CD8-positive, alpha-beta memory T cell (primary cell): ENCODE data around the gene PLA2G4D. TPM values are rescaled to one million over a fixed set of nuclear protein-coding genes. Genes with fewer than 3 reads are reported as not detected.

Source experiments
- CTCF ChIA-PET: fragments of 350-600 bp; sonication (Branson Sonifier 250); formaldehyde crosslinking; loops from one replicate; lab custom pipeline; 2021; ENCODE audit warnings: antibody characterized with exemption; lab: Charles Lee
- POLR2A ChIA-PET: fragments of 350-600 bp; sonication (Branson Sonifier 250); formaldehyde crosslinking; loops from one replicate; lab custom pipeline; 2021; ENCODE audit warnings: antibody characterized with exemption; lab: Charles Lee
- DNase-seq, 5 donors: peaks; one replicate each; pipeline versions ENCODE4 v3.0.0 to v3.0.0-alpha.2; 2020 to 2022; ENCODE audit warnings: mixed read lengths in 1 of 5
- H3K27ac ChIP-seq: one replicate; pipeline ENCODE4 v1.7.0; 2013; ENCODE audit warnings: low read depth, mild to moderate bottlenecking, low read length, moderate library complexity
- H3K27me3 ChIP-seq: 2 replicates; pipeline ENCODE4 v1.7.0; 2013; ENCODE audit warnings: low read length, mild to moderate bottlenecking; ENCODE audit not compliant: insufficient read depth, poor library complexity, severe bottlenecking
- H3K36me3 ChIP-seq: 2 replicates; pipeline ENCODE4 v1.7.0; 2013; ENCODE audit warnings: mild to moderate bottlenecking, low read length, moderate library complexity; ENCODE audit not compliant: insufficient read depth
- H3K4me1 ChIP-seq: 2 replicates; pipeline ENCODE4 v1.7.0; 2013; ENCODE audit warnings: mild to moderate bottlenecking, low read length, moderate library complexity; ENCODE audit not compliant: insufficient read depth
- H3K4me3 ChIP-seq: 2 replicates; pipeline ENCODE4 v1.7.0; 2013; ENCODE audit warnings: mild to moderate bottlenecking, low read length
- H3K9me3 ChIP-seq: 2 replicates; pipeline ENCODE4 v1.7.0; 2013; ENCODE audit warnings: mild to moderate bottlenecking, low read length
- H3K27ac Mint-ChIP-seq, 8 donors: one replicate each; pipeline ENCODE4 v1.8.0; 2020 to 2021; ENCODE audit warnings: mixed read lengths in 8 of 8, mild to moderate bottlenecking in 6 of 8, inconsistent platforms in 3 of 8, moderate library complexity in 3 of 8
- H3K27me3 Mint-ChIP-seq, 2 donors: one replicate each; pipeline ENCODE4 v1.8.0; 2020 to 2021; ENCODE audit warnings: mixed read lengths in 2 of 2, mild to moderate bottlenecking in 1 of 2, moderate library complexity in 1 of 2
- H3K36me3 Mint-ChIP-seq, 3 donors: one replicate each; pipeline ENCODE4 v1.8.0; 2020 to 2021; ENCODE audit warnings: mixed read lengths in 3 of 3, inconsistent platforms in 1 of 3, mild to moderate bottlenecking in 1 of 3
- H3K4me1 Mint-ChIP-seq, 3 donors: one replicate each; pipeline ENCODE4 v1.8.0; 2020 to 2021; ENCODE audit warnings: mixed read lengths in 3 of 3, inconsistent platforms in 1 of 3, mild to moderate bottlenecking in 1 of 3
- H3K4me3 Mint-ChIP-seq, 7 donors: one replicate each; pipeline ENCODE4 v1.8.0; 2020 to 2021; ENCODE audit warnings: mixed read lengths in 7 of 7, mild to moderate bottlenecking in 6 of 7, moderate library complexity in 4 of 7, inconsistent platforms in 2 of 7
- H3K9me3 Mint-ChIP-seq, 5 donors: one replicate each; pipeline ENCODE4 v1.8.0; 2020 to 2022; ENCODE audit warnings: mixed read lengths in 5 of 5, mild to moderate bottlenecking in 3 of 5, moderate library complexity in 2 of 5, inconsistent platforms in 1 of 5
- polyA plus RNA-seq: library from polyadenylated mRNA; unstranded; fragments of 300-500 nt; fragmentation: Illumina TruSeq; gene quantifications from one replicate; pipeline ENCODE4 v1.2.3, GENCODE V29; 2021
- total RNA-seq, 2 experiments: library from RNA; stranded (reverse); gene quantifications; one replicate each; pipeline ENCODE4 v1.2.3, GENCODE V29; 2021

PLA2G4D gene
- total and polyA plus RNA-seq, 3 experiments from 2014 or later = not detected

- no peak overlapping the region for H3K27ac ChIP-seq
- peaks cover 8% of the 10 kb centered on the region for H3K4me1 ChIP-seq
- Mint-ChIP-seq H3K27me3 (peaks cover 17 to 31% of the 10 kb centered on the region in 2 donors), H3K9me3 (no peaks in the 10 kb centered on the region), H3K4me3 (no peak overlapping the region), H3K4me1 (peaks cover 0 to 9% (median 4%) of the 10 kb centered on the region in 3 donors), H3K36me3 (no peaks in the 10 kb centered on the region), H3K27ac (no peak overlapping the region)
- peaks cover 4% of the 10 kb centered on the region for H3K27me3 ChIP-seq
- no peak overlapping the region for H3K4me3 ChIP-seq
- no peaks in the 10 kb centered on the region for H3K9me3 ChIP-seq
- POLR2A ChIA-PET = no interaction called here
- CTCF ChIA-PET = interaction anchor here (1.1 to 2.5 kb wide), 4 partner anchors 25 to 97 kb away, joined by 3 to 8 read pairs (median 4); no protein-coding TSS in a partner anchor
- DNase-seq = no peak
- no peaks in the 10 kb centered on the region for H3K36me3 ChIP-seq
Measured at GRCh38 chr15:42085721-42086120, 8.6 kb downstream of the PLA2G4D start.

GRCh38 chr15:42085236-42085605 is 9.1 kb downstream of the PLA2G4D start:
- ChIA-PET POLR2A (no interaction called here), CTCF (interaction anchor here (0.8 to 2.5 kb wide), 9 partner anchors 8 to 96 kb away, joined by 3 to 17 read pairs (median 4); no protein-coding TSS in a partner anchor)
- Histone ChIP-seq H3K27ac (no peak overlapping the region), H3K36me3 (no peaks in the 10 kb centered on the region), H3K27me3 (peaks cover 4% of the 10 kb centered on the region), H3K4me3 (no peak overlapping the region), H3K4me1 (peaks cover 8% of the 10 kb centered on the region), H3K9me3 (no peaks in the 10 kb centered on the region)
- Mint-ChIP-seq H3K27ac (no peak overlapping the region), H3K4me1 (peaks cover 0 to 9% (median 4%) of the 10 kb centered on the region in 3 donors), H3K9me3 (no peaks in the 10 kb centered on the region), H3K4me3 (peak overlapping the region in 1 of 7 donors; percentile 44), H3K36me3 (no peaks in the 10 kb centered on the region), H3K27me3 (peaks cover 14 to 31% of the 10 kb centered on the region in 2 donors)
- DNase-seq = no peak

GRCh38 chr15:42084465-42085235 is 9.7 kb downstream of the PLA2G4D start:
- H3K9me3 ChIP-seq = no peaks in the 10 kb centered on the region
- H3K36me3 Mint-ChIP-seq = no peaks in the 10 kb centered on the region
- H3K4me3 Mint-ChIP-seq = peak overlapping the region in 3 of 7 donors; percentile 11 to 44 (median 23)
- POLR2A ChIA-PET = interaction anchor here (0.6 kb wide), 1 partner anchor 487 kb away, joined by 5 read pairs; no protein-coding TSS in a partner anchor
- H3K27ac ChIP-seq = no peak overlapping the region
- CTCF ChIA-PET = interaction anchor here (0.8 to 2.5 kb wide), 14 partner anchors 9 to 97 kb away, joined by 3 to 17 read pairs (median 3); no protein-coding TSS in a partner anchor
- peak in 4 of 5 donors; percentile 19 to 52 (median 28) for DNase-seq
- peaks cover 8% of the 10 kb centered on the region for H3K4me1 ChIP-seq
- no peaks in the 10 kb centered on the region for H3K9me3 Mint-ChIP-seq
- H3K27me3 ChIP-seq = peaks cover 4% of the 10 kb centered on the region
- H3K36me3 ChIP-seq = no peaks in the 10 kb centered on the region
- peaks cover 14 to 29% of the 10 kb centered on the region in 2 donors for H3K27me3 Mint-ChIP-seq
- H3K4me1 Mint-ChIP-seq = peaks cover 0 to 9% (median 4%) of the 10 kb centered on the region in 3 donors
- no peak overlapping the region for H3K4me3 ChIP-seq
- peak overlapping the region in 2 of 8 donors; percentile 11 to 38 for H3K27ac Mint-ChIP-seq

DNA sequence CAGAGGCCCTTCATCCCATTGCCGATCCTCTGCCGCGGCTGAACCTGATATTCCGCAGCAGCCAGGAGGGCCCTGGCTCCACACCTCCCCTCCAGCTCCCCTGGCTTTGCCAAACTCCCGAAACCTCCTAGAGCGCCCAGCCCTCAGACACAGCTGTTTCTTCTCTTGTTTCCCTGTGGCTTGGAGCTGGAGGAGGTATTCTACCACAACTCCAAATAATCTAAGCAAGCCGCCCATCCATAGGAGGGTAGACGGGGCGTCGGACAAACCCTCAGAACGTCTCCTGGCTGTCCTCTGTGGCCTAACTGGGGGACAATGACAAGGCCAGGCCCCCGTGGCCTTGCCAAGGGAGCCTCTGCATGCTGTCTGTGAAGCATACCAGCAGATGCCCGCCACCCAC is 10.4 kb downstream of the PLA2G4D start:
- Histone ChIP-seq H3K36me3 (no peaks in the 10 kb centered on the region), H3K4me1 (peaks cover 8% of the 10 kb centered on the region), H3K9me3 (no peaks in the 10 kb centered on the region), H3K4me3 (no peak overlapping the region), H3K27ac (no peak overlapping the region), H3K27me3 (peaks cover 4% of the 10 kb centered on the region)
- Mint-ChIP-seq H3K9me3 (no peaks in the 10 kb centered on the region), H3K27ac (no peak overlapping the region), H3K27me3 (peaks cover 10 to 22% of the 10 kb centered on the region in 2 donors), H3K4me3 (no peak overlapping the region), H3K36me3 (no peaks in the 10 kb centered on the region), H3K4me1 (peaks cover 0 to 9% (median 4%) of the 10 kb centered on the region in 3 donors)
- ChIA-PET CTCF (interaction anchor here (0.9 to 2.5 kb wide), 12 partner anchors 9 to 96 kb away, joined by 3 to 17 read pairs (median 4); no protein-coding TSS in a partner anchor), POLR2A (interaction anchor here (0.6 kb wide), 1 partner anchor 486 kb away, joined by 5 read pairs; no protein-coding TSS in a partner anchor)
- DNase-seq = no peak

- CTCF ChIA-PET = interaction anchor here (1.0 to 2.5 kb wide), 5 partner anchors 9 to 94 kb away, joined by 3 to 17 read pairs (median 4); no protein-coding TSS in a partner anchor
- no peaks in the 10 kb centered on the region for H3K9me3 ChIP-seq
- peaks cover 8% of the 10 kb centered on the region for H3K4me1 ChIP-seq
- POLR2A ChIA-PET = no interaction called here
- Mint-ChIP-seq H3K27me3 (peaks cover 9 to 21% of the 10 kb centered on the region in 2 donors), H3K9me3 (no peaks in the 10 kb centered on the region), H3K36me3 (no peaks in the 10 kb centered on the region), H3K4me3 (no peak overlapping the region), H3K27ac (no peak overlapping the region), H3K4me1 (peaks cover 0 to 9% (median 4%) of the 10 kb centered on the region in 3 donors)
- H3K27ac ChIP-seq = no peak overlapping the region
- no peak overlapping the region for H3K4me3 ChIP-seq
- H3K27me3 ChIP-seq = peaks cover 4% of the 10 kb centered on the region
- no peaks in the 10 kb centered on the region for H3K36me3 ChIP-seq
- DNase-seq = no peak
Measured at GRCh38 chr15:42083605-42083908, 10.8 kb downstream of the PLA2G4D start.

DNA sequence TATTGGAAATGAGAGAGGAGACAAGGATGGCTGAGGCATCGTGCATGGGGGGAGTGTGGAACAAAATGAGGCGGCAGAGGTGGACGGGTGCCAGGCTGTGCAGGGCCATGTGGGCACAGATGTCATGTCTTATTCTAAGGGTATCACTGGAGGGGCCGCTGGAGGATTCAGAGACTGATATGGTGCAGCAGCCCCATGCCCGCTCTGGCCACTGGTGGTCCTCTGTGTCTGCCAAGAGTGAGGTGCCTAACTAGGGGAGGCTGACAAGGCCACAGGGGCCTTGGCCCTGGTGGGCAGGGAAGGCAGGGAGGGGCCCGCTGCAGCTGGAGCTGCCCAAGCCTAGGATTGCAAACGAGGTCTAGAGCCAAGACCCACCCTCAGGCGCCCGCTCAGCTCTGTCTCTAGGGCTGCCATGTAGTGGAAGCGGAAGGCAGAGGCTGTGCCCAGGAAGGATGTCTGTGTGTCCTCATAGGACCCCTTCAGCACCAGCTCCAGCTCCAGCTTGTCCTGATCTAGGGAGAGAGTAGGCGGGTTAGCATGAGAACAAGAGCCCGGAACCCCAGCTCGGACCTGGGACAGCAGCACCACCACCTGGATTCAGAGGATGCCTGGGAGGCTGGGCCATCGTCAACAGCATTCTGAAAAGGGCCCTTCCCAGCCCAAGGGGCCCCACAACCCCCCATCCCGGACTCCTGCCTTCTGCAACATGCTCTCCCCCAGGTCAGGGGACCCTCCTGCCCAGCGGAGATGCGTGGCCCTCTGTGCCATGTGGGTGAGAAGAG is 11.3 kb downstream of the PLA2G4D start:
- no peak overlapping the region for H3K4me3 ChIP-seq
- peaks cover 4% of the 10 kb centered on the region for H3K27me3 ChIP-seq
- no peak overlapping the region for H3K27ac ChIP-seq
- POLR2A ChIA-PET = no interaction called here
- no peaks in the 10 kb centered on the region for H3K36me3 Mint-ChIP-seq
- H3K4me1 ChIP-seq = peaks cover 8% of the 10 kb centered on the region
- peaks cover 0 to 9% (median 4%) of the 10 kb centered on the region in 3 donors for H3K4me1 Mint-ChIP-seq
- no peak overlapping the region for H3K4me3 Mint-ChIP-seq
- peak in 1 of 5 donors; percentile 45 for DNase-seq
- peaks cover 7 to 17% of the 10 kb centered on the region in 2 donors for H3K27me3 Mint-ChIP-seq
- H3K9me3 Mint-ChIP-seq = no peaks in the 10 kb centered on the region
- H3K9me3 ChIP-seq = no peaks in the 10 kb centered on the region
- H3K36me3 ChIP-seq = no peaks in the 10 kb centered on the region
- CTCF ChIA-PET = interaction anchor here (0.8 to 2.5 kb wide), 5 partner anchors 9 to 94 kb away, joined by 3 to 17 read pairs (median 3); no protein-coding TSS in a partner anchor
- peak overlapping the region in 1 of 8 donors; percentile 60 for H3K27ac Mint-ChIP-seq

DNA sequence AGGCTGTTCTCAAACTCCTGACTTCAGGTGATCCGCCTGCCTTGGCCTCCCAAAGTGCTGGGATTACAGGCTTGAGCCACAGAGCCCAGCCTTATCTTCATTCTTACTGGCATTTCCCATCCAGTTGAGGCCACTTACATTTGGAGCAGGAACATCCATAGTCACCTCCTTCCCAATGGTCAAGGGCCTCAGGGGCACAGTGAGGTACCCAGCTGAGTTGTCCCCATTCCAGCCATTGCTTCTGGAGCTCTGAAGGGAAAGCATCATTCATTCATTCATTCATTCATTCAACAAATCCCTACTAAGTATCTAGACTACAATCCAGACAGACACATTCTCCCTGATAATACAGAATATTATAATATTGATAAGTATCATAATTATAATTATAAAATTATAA is 12.2 kb downstream of the PLA2G4D start:
- POLR2A ChIA-PET = no interaction called here
- CTCF ChIA-PET = interaction anchor here (0.7 to 0.8 kb wide), 2 partner anchors 8 to 93 kb away, joined by 3 read pairs; no protein-coding TSS in a partner anchor
- Mint-ChIP-seq H3K4me3 (no peak overlapping the region), H3K27ac (no peak overlapping the region), H3K4me1 (peaks cover 0 to 9% (median 4%) of the 10 kb centered on the region in 3 donors), H3K9me3 (no peaks in the 10 kb centered on the region), H3K27me3 (peaks cover 7 to 16% of the 10 kb centered on the region in 2 donors), H3K36me3 (no peaks in the 10 kb centered on the region)
- Histone ChIP-seq H3K36me3 (no peaks in the 10 kb centered on the region), H3K9me3 (no peaks in the 10 kb centered on the region), H3K27me3 (peaks cover 4% of the 10 kb centered on the region), H3K4me3 (no peak overlapping the region), H3K27ac (no peak overlapping the region), H3K4me1 (peaks cover 8% of the 10 kb centered on the region)
- DNase-seq = no peak
